ENCODE results near the gene HTR3B. TPM values are rescaled to one million over a fixed set of nuclear protein-coding genes. Genes with fewer than 3 reads are reported as not detected.
A peak's percentile ranks its signal among the peaks of the same experiment; 100 is the strongest.
"Not testable (repeated sequence)": the region's sequence is repeated elsewhere in the genome, so short reads cannot be mapped to it uniquely, and the experiment has no call there.

The HTR3B gene
- total RNA-seq, 1 experiment from 2014 or later, result not detected

DNA sequence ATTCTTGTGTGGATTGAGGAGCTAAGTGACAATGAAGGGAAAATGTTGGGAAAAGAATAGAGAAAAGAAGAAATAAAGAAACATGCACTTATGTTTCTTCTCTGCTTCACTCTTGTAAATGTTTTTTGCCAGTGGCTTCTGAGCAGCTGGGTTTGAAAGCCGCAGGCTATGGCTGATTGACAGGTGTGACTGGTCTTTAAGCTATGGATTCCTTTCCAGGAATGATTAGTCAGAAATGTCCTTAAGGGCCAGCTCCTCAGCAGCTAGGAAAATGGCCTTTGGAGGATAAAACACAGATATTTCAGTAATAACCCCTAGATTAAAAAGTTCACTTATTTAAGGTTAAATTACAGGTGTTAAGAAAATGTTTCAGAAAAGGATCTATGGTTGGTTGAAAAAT lies 22.7 kb upstream of the HTR3B start:
- peak; percentile 18 for DNase-seq (ENCODE audit: low read depth)

- no peak for DNase-seq (ENCODE audit: low read depth)
Measured at GRCh38 chr11:113884361-113884836, 20.2 kb upstream of the HTR3B start.

GRCh38 chr11:113885897-113886296 lies 18.7 kb upstream of the HTR3B start:
- no peak for DNase-seq (ENCODE audit: low read depth)

- DNase-seq (ENCODE audit: low read depth), result no peak
Measured at GRCh38 chr11:113888848-113889247, 15.7 kb upstream of the HTR3B start.

DNA sequence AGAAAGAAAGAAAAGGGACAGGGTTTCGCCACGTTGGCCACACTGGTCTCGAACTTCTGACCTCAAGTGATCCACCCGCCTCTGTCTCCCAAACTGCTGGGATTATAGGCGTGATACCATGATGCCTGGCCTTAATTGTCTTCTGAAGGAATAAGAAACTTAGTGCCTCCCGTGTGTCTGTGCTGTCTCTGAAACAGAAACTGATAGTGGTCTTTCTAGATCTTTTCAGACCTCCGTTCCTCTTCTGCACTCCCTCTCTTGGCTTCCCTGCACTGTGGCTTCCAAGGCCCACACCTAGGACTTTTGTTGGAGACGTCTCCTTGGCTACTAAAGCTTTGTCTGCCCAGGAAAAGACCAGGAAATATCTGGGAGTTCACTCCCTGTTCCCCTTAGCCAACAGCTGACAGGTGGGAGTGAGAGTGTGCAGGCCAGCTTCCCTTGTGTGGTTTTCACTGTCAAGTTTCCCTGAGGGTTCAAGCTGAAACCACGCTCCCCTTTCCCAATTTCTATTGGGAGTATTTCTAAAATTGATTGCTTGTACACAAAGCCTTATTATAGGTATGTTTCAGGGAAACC lies 10.1 kb upstream of the HTR3B start:
- no peak for DNase-seq (ENCODE audit: low read depth)

- DNase-seq (ENCODE audit: low read depth), result no peak
Measured at GRCh38 chr11:113895367-113896155, 9.0 kb upstream of the HTR3B start.

GRCh38 chr11:113896156-113896879 lies 8.3 kb upstream of the HTR3B start:
- DNase-seq (ENCODE audit: low read depth), result no peak

GRCh38 chr11:113901141-113901540 lies 3.5 kb upstream of the HTR3B start:
- no peak for DNase-seq (ENCODE audit: low read depth)

GRCh38 chr11:113906038-113906437 lies 1.4 kb downstream of the HTR3B start:
- DNase-seq (ENCODE audit: low read depth), result no peak

DNA sequence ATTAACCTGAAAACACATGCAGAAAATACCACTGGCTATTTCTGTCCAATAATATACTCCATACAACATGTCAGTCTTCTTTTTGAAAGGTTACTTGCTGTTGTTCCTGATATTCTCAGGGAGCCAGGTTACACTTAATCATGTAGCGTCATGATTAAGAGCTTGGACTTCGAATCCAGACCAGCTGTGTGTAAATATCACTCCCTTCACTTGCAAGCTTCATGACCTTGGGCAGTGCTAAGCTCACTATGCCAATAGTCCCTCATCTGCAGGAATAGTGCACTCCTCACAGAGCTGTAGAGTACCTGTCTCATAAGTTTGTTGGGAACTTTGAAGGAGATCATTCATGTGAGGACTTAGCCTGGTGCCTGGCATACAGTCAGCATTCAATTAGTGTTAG lies 1.9 kb downstream of the HTR3B start:
- no peak for DNase-seq (ENCODE audit: low read depth)

- no peak for DNase-seq (ENCODE audit: low read depth)
Measured at GRCh38 chr11:113907152-113907551, 2.6 kb downstream of the HTR3B start.

- DNase-seq (ENCODE audit: low read depth), result no peak
Measured at GRCh38 chr11:113907681-113908080, 3.1 kb downstream of the HTR3B start.

GRCh38 chr11:113908098-113908497 lies 3.5 kb downstream of the HTR3B start:
- DNase-seq (ENCODE audit: low read depth), result no peak

GRCh38 chr11:113911491-113911890 lies 6.9 kb downstream of the HTR3B start:
- not testable (repeated sequence) for DNase-seq (ENCODE audit: low read depth)

GRCh38 chr11:113923572-113923971 lies 19.0 kb downstream of the HTR3B start:
- no peak for DNase-seq (ENCODE audit: low read depth)

GRCh38 chr11:113926273-113927197 lies 21.9 kb downstream of the HTR3B start:
- DNase-seq (ENCODE audit: low read depth), result peak; percentile 18

DNA sequence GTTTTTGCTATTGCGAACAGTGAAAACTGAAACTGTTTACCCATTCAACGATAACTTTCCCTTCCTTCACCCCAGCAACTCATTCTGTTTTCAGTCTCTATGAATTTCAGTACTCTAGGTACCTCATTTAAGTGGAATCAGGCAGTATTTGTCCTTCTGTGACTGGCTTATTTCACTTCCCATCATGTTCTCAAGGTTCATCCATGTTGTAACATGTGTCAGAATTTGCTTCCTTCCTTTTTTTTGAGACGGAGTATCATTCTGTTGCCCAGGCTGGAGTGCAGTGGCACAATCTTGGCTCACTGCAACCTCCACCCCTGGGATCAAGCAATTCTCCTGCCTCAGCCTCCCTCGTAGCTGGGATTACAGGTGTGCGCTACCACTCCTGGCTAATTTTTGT lies 23.7 kb downstream of the HTR3B start:
- no peak for DNase-seq (ENCODE audit: low read depth)

DNA sequence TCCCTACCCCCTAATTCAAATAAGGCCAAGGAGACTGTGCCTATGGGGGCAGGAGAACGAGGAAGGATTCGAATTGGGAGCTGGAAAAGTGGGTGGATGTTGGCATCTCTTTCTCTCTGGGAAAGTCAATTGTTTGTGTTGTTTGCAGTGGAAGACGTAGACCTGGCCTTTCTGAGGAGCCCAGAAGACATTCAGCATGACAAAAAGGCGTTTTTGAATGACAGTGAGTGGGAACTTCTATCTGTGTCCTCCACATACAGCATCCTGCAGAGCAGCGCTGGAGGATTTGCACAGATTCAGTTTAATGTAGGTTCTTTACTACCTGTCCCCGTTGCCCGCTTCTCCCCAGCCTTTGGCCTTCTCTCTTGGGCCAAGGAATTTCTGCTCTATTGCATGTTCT lies 28.2 kb downstream of the HTR3B start:
- DNase-seq (ENCODE audit: low read depth), result no peak

GRCh38 chr11:113934193-113934592 lies 29.6 kb downstream of the HTR3B start:
- not testable (repeated sequence) for DNase-seq (ENCODE audit: low read depth)

DNA sequence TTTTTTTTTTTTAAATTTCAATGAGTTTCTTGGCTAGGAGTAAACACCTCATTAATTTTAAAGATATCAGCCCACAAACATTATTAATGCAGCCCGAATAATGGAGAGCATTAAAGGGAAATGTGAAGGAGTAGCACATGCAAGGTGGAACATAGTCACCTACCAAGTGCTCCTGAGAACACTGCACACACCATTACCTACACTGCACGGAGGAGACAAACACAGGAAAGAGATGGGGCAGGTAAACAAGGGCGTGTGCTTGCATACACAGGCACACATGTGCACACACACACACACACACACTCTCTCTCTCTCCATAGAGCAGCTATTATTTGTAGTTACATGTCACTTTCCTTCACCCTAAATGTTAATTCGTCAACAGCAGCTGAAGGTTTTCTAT lies 30.2 kb downstream of the HTR3B start:
- DNase-seq (ENCODE audit: low read depth), result no peak

GRCh38 chr11:113935858-113936257 lies 31.3 kb downstream of the HTR3B start:
- DNase-seq (ENCODE audit: low read depth), result no peak
